HG03565 (cell line): ENCODE data around the gene CDC73.
A peak's percentile ranks its signal among the peaks of the same experiment; 100 is the strongest.
"Not testable (repeated sequence)": the region's sequence is repeated elsewhere in the genome, so short reads cannot be mapped to it uniquely, and the experiment has no call there.

Experiments used
- ATAC-seq: cut with Tn5 transposase; IDR thresholded peaks from one replicate; pipeline ENCODE4 v1.9.1; 2021; ENCODE audit warnings: mild to moderate bottlenecking, moderate library complexity; ENCODE audit not compliant: unreplicated experiment

The CDC73 gene

GRCh38 chr1:193219391-193219790 lies 97.6 kb downstream of the CDC73 start:
- no peak for ATAC-seq

GRCh38 chr1:193221651-193222050 lies 99.8 kb downstream of the CDC73 start:
- ATAC-seq: no peak

GRCh38 chr1:193222056-193222615 lies 100.3 kb downstream of the CDC73 start:
- ATAC-seq: no peak

- ATAC-seq: no peak
These were observed 107.3 kb downstream of the CDC73 start for GRCh38 chr1:193229136-193229535.

GRCh38 chr1:193231146-193231545 lies 109.3 kb downstream of the CDC73 start:
- ATAC-seq: not testable (repeated sequence)

- ATAC-seq: no peak
These were observed 112.7 kb downstream of the CDC73 start for GRCh38 chr1:193234530-193234929.

GRCh38 chr1:193237381-193237978 lies 115.6 kb downstream of the CDC73 start:
- ATAC-seq: no peak

GRCh38 chr1:193240609-193241008 lies 118.8 kb downstream of the CDC73 start:
- no peak for ATAC-seq

- peak; percentile 69 for ATAC-seq
These were observed 119.4 kb downstream of the CDC73 start for GRCh38 chr1:193241132-193241827.

GRCh38 chr1:193242000-193242399 lies 120.2 kb downstream of the CDC73 start:
- no peak for ATAC-seq

- no peak for ATAC-seq
These were observed 127.4 kb downstream of the CDC73 start for GRCh38 chr1:193249187-193249586.

GRCh38 chr1:193251950-193252349 lies 130.1 kb downstream of the CDC73 start:
- ATAC-seq: no peak

GRCh38 chr1:193256019-193256418 lies 134.2 kb downstream of the CDC73 start:
- ATAC-seq: no peak

GRCh38 chr1:193259636-193260035 lies 137.8 kb downstream of the CDC73 start:
- ATAC-seq: no peak

GRCh38 chr1:193260056-193260745 lies 138.4 kb downstream of the CDC73 start:
- ATAC-seq: no peak

GRCh38 chr1:193260896-193261295 lies 139.1 kb downstream of the CDC73 start:
- no peak for ATAC-seq

- ATAC-seq: no peak
These were observed 140.8 kb downstream of the CDC73 start for GRCh38 chr1:193262661-193263060.

GRCh38 chr1:193264313-193265065 lies 142.7 kb downstream of the CDC73 start:
- ATAC-seq: no peak

GRCh38 chr1:193265716-193266115 lies 143.9 kb downstream of the CDC73 start:
- ATAC-seq: no peak

GRCh38 chr1:193266794-193267193 lies 145.0 kb downstream of the CDC73 start:
- not testable (repeated sequence) for ATAC-seq

GRCh38 chr1:193270996-193271395 lies 149.2 kb downstream of the CDC73 start:
- peak; percentile 99 for ATAC-seq
